GM12878 (cell line): ENCODE results near the gene CXCL12. TPM values are rescaled to one million over a fixed set of nuclear protein-coding genes. Genes with fewer than 3 reads are reported as not detected.

ENCODE experiments used
- ATAC-seq: fragments of 200-7000 bp; cut with Tn5 transposase; 3 replicates; pipeline ENCODE4 v1.9.1; 2020; ENCODE audit warnings: mild to moderate bottlenecking, moderate library complexity
- BruUV-seq: library from RNA; stranded (reverse); fragments of 400-500 nt; replicated peaks from 2 replicates; lab custom pipeline; 2021; lab: Mats Ljungman, UMichigan
- CTCF ChIA-PET: fragments of 300-600 bp; sonication (Branson Sonifier 250); formaldehyde crosslinking; extraction: SDS; loops from one replicate; lab custom pipeline; 2021; ENCODE audit warnings: inconsistent platforms; lab: Yijun Ruan, JAX
- POLR2A ChIA-PET: fragments of 350-600 bp; formaldehyde crosslinking; extraction: SDS; loops from one replicate; lab custom pipeline; 2021; ENCODE audit warnings: inconsistent platforms; lab: Charles Lee
- RAD21 ChIA-PET: fragments of 300-600 bp; sonication (Branson Sonifier 250); formaldehyde crosslinking; loops from one replicate; lab custom pipeline; 2023; ENCODE audit warnings: antibody characterized with exemption; ENCODE audit not compliant: unreplicated experiment; lab: Charles Lee
- SMC1A ChIA-PET: fragments of 300-600 bp; sonication (Branson Sonifier 250); formaldehyde crosslinking; loops from one replicate; lab custom pipeline; 2023; ENCODE audit not compliant: unreplicated experiment, uncharacterized antibody; lab: Charles Lee
- DNase-seq: peaks from one replicate; pipeline ENCODE4 v3.0.0-alpha.2; 2011; ENCODE audit warnings: low read depth, low spot score
- FAIRE-seq: peaks from 3 replicates; lab custom pipeline; 2011; peaks lifted over from hg19 to GRCh38; lab: Jason Lieb, UNC
- H2AFZ ChIP-seq: 2 replicates; pipeline ENCODE4 v1.6.0; 2011; ENCODE audit warnings: low read depth, low read length, control low read depth; ENCODE audit not compliant: control insufficient read depth
- H3K27ac ChIP-seq: 2 replicates; pipeline ENCODE4 v1.5.1; 2011; ENCODE audit warnings: control low read depth; ENCODE audit not compliant: control insufficient read depth, insufficient read depth
- H3K27me3 ChIP-seq, 2 experiments: replicated peaks in 1 of 2; 2 replicates each; pipeline versions ENCODE4 v1.6.0 to v1.6.1; 2011; ENCODE audit warnings: low read length in 1 of 2; ENCODE audit not compliant: control insufficient read depth in 2 of 2, insufficient read depth in 2 of 2
- H3K36me3 ChIP-seq, 2 experiments: 2 replicates each; pipeline ENCODE4 v1.5.1; 2011; ENCODE audit warnings: low read length in 1 of 2; ENCODE audit not compliant: control insufficient read depth in 2 of 2, insufficient read depth in 2 of 2
- H3K4me1 ChIP-seq: 2 replicates; pipeline ENCODE4 v1.6.1; 2011; ENCODE audit warnings: mild to moderate bottlenecking, low read length, moderate library complexity, mixed read lengths; ENCODE audit not compliant: control insufficient read depth, insufficient read depth
- H3K4me2 ChIP-seq: 2 replicates; pipeline ENCODE4 v1.6.0; 2011; ENCODE audit warnings: control low read depth; ENCODE audit not compliant: control insufficient read depth, insufficient read depth
- H3K4me3 ChIP-seq: fragments of 200-600 bp; sonication (generic); 2 replicates; pipeline ENCODE4 v1.5.1; 2016
- H3K79me2 ChIP-seq: 2 replicates; pipeline ENCODE4 v1.6.0; 2011; ENCODE audit warnings: low read length; ENCODE audit not compliant: control insufficient read depth, insufficient read depth
- H3K9ac ChIP-seq: 2 replicates; pipeline ENCODE4 v1.8.0; 2011; ENCODE audit warnings: low read length, control low read depth, mixed read lengths; ENCODE audit not compliant: control insufficient read depth, insufficient read depth
- H3K9me3 ChIP-seq: replicated peaks from 3 replicates; pipeline ENCODE4 v1.5.1; 2011; ENCODE audit warnings: mild to moderate bottlenecking, low read length; ENCODE audit not compliant: control insufficient read depth, insufficient read depth
- H4K20me1 ChIP-seq: 2 replicates; pipeline ENCODE4 v1.6.0; 2011; ENCODE audit not compliant: control insufficient read depth, insufficient read depth
- BCL11A ChIP-seq: IDR thresholded peaks from 2 replicates; pipeline ENCODE4 v1.6.1; 2011; ENCODE audit warnings: low read depth, low read length
- CHD2 ChIP-seq: IDR thresholded peaks from 2 replicates; pipeline ENCODE4 v1.6.1; 2011; ENCODE audit warnings: low read depth, low read length, improper control_type of control experiment, borderline replicate concordance
- CREM ChIP-seq: IDR thresholded peaks from 2 replicates; pipeline ENCODE4 v1.6.1; 2014; ENCODE audit warnings: antibody characterized with exemption, low read depth
- EZH2 ChIP-seq: IDR thresholded peaks from 2 replicates; pipeline ENCODE4 v1.6.1; 2012; ENCODE audit warnings: low read depth, mild to moderate bottlenecking, control low read depth, inconsistent platforms, low read length, borderline replicate concordance; ENCODE audit not compliant: control insufficient read depth
- FOXK2 ChIP-seq: fragments of 450-650 bp; IDR thresholded peaks from 2 replicates; pipeline ENCODE4 v1.6.1; 2017; ENCODE audit warnings: mild to moderate bottlenecking, moderate library complexity
- HSF1 ChIP-seq: fragments of 150-350 bp; IDR thresholded peaks from 2 replicates; pipeline ENCODE4 v1.6.1; 2014; ENCODE audit warnings: mild to moderate bottlenecking, low read depth, low read length
- RUNX3 ChIP-seq: IDR thresholded peaks from 2 replicates; pipeline ENCODE4 v1.6.1; 2012; ENCODE audit warnings: low read length, inconsistent platforms
- SIX5 ChIP-seq: IDR thresholded peaks from 2 replicates; pipeline ENCODE4 v1.6.1; 2011; ENCODE audit warnings: mild to moderate bottlenecking, low read depth, low read length, moderate library complexity; ENCODE audit not compliant: severe bottlenecking
- YBX1 ChIP-seq: fragments of 450-650 bp; IDR thresholded peaks from 2 replicates; pipeline ENCODE4 v1.6.1; 2016; ENCODE audit warnings: antibody characterized with exemption
- ZNF24 ChIP-seq: fragments of 450-650 bp; IDR thresholded peaks from 2 replicates; pipeline ENCODE4 v1.6.1; 2017; ENCODE audit warnings: antibody characterized with exemption, mild to moderate bottlenecking
- WGBS: methylation state at CpG from one replicate; pipeline ENCODE4 v1.1.6; 2016; ENCODE audit warnings: low lambda C conversion rate; ENCODE audit not compliant: insufficient replicate concordance, insufficient coverage; ENCODE audit errors: missing lambda C conversion rate; 5-methylcytosine and 5-hydroxymethylcytosine counted together
- in situ Hi-C: fragments of 300-500 bp; cut with MboI; formaldehyde crosslinking; loops from 9 replicates; pipeline ENCODE4 v1.14.3; 2018; ENCODE audit warnings: mixed read lengths
- intact Hi-C: fragments of 100-400 bp; cut with micrococcal nuclease; formaldehyde crosslinking; loops from one replicate; pipeline ENCODE4 v1.14.2; 2022; ENCODE audit not compliant: unreplicated experiment
- polyA plus RNA-seq, 11 experiments: library from polyadenylated mRNA; depleted of rRNA in 4 of 11; unstranded in 6 of 11; stranded (reverse) in 5 of 11; fragments of >200 nt; fragmentation: Nextera tagmentation in 4 of 11; fragmentation: Illumina TruSeq in 1 of 11; extraction: Ambion mirVana in 4 of 11; extraction: Trizol in 1 of 11; gene quantifications; 1 replicate in 1 of 11; 2 replicates in 10 of 11; pipeline versions ENCODE4 v1.2.1 to v1.2.3, GENCODE V29; 2011 to 2016; ENCODE audit warnings: inconsistent platforms in 2 of 11, missing spikeins in 2 of 11, low read depth in 1 of 11
- total RNA-seq, 4 experiments: library from RNA; depleted of rRNA in 3 of 4; stranded (reverse); fragments of >200 nt in 3 of 4; fragmentation: Illumina TruSeq in 1 of 4; extraction: Trizol in 1 of 4; gene quantifications; 2 replicates each; pipeline versions ENCODE4 v1.2.1 to v1.2.3, GENCODE V29; 2013 to 2021
- TF ChIP-seq, protein P1 (sequence below), 3 experiments: IDR thresholded peaks in 2 of 3; conservative IDR thresholded peaks in 1 of 3; 2 replicates each; pipeline ENCODE4 v1.5.1; 2011; ENCODE audit warnings: low read depth in 3 of 3, low read length in 3 of 3, mild to moderate bottlenecking in 3 of 3, control low read depth in 2 of 3, moderate library complexity in 2 of 3, inconsistent platforms in 1 of 3, mixed read lengths in 1 of 3; ENCODE audit not compliant: control insufficient read depth in 2 of 3, insufficient read depth in 1 of 3; ENCODE audit errors: extremely low read depth in 1 of 3

Gene CXCL12
- total and polyA plus RNA-seq, 10 of the 15 experiments (the other 5 are each of a cell fraction or from before 2014, with no cell fraction given), result 0.03 to 4.5 (median 0.53) TPM

GRCh38 chr10:44341886-44342285 is 43.0 kb downstream of the CXCL12 start:
- H3K4me1 ChIP-seq, result no peaks in the 10 kb centered on the region
- RAD21 ChIA-PET, result no interaction called here
- SMC1A ChIA-PET, result no interaction called here
- no peak overlapping the region for H3K4me3 ChIP-seq
- H3K36me3 ChIP-seq, result no peaks in the 10 kb centered on the region
- FAIRE-seq (no peak), ATAC-seq (no peak), DNase-seq (no peak)
- no peak for TF ChIP-seq CHD2
- no peak for TF ChIP-seq EZH2
- no peak for TF ChIP-seq YBX1
- no peak for TF ChIP-seq BCL11A
- TF ChIP-seq CREM, result no peak
- no peak for TF ChIP-seq RUNX3
- TF ChIP-seq HSF1, result no peak
- TF ChIP-seq, protein P1, sequence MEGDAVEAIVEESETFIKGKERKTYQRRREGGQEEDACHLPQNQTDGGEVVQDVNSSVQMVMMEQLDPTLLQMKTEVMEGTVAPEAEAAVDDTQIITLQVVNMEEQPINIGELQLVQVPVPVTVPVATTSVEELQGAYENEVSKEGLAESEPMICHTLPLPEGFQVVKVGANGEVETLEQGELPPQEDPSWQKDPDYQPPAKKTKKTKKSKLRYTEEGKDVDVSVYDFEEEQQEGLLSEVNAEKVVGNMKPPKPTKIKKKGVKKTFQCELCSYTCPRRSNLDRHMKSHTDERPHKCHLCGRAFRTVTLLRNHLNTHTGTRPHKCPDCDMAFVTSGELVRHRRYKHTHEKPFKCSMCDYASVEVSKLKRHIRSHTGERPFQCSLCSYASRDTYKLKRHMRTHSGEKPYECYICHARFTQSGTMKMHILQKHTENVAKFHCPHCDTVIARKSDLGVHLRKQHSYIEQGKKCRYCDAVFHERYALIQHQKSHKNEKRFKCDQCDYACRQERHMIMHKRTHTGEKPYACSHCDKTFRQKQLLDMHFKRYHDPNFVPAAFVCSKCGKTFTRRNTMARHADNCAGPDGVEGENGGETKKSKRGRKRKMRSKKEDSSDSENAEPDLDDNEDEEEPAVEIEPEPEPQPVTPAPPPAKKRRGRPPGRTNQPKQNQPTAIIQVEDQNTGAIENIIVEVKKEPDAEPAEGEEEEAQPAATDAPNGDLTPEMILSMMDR (IDR thresholded peaks at IDR 0.05 in 2 of 3, conservative IDR thresholded peaks at IDR 0.05 in 1 of 3; ENCODE audit: control insufficient read depth in 2 of 3, extremely low read depth in 1 of 3, insufficient read depth in 1 of 3, low read depth in 3 of 3, low read length in 3 of 3), result no peak
- TF ChIP-seq FOXK2, result no peak
- TF ChIP-seq SIX5, result no peak
- TF ChIP-seq ZNF24, result no peak
- no peak overlapping the region for H3K9ac ChIP-seq
- WGBS, result 12% methylated on average over 3 of the region's 3 CpGs
- POLR2A ChIA-PET, result no interaction called here
- in situ Hi-C loops (no loop called here), intact Hi-C loops (no loop called here)
- H3K9me3 ChIP-seq, result no peaks in the 10 kb centered on the region
- CTCF ChIA-PET, result no interaction called here
- H3K27me3 ChIP-seq, result no peaks in the 10 kb centered on the region
- H3K4me2 ChIP-seq, result no peak overlapping the region
- H3K79me2 ChIP-seq, result no peaks in the 10 kb centered on the region
- no peaks in the 10 kb centered on the region for H4K20me1 ChIP-seq
- no TSS peak for BruUV-seq
- H2AFZ ChIP-seq, result no peak overlapping the region
- H3K27ac ChIP-seq, result no peak overlapping the region
